Activated T-cell treated with anti-CD3 and anti-CD28 coated beads for 1 hour (primary cell): Measurements from ENCODE around the gene FTCD.

Experiments
- DNase-seq: peaks from one replicate; pipeline ENCODE4 v3.0.0-alpha.2; 2020; ENCODE audit warnings: low read depth

FTCD gene

GRCh38 chr21:46122758-46123683 lies 32.4 kb downstream of the FTCD start:
- no peak for DNase-seq

GRCh38 chr21:46122237-46122671 lies 33.1 kb downstream of the FTCD start:
- no peak for DNase-seq

- DNase-seq, result no peak
Observed at GRCh38 chr21:46121286-46122221, 33.8 kb downstream of the FTCD start.

GRCh38 chr21:46120301-46121285 lies 34.8 kb downstream of the FTCD start:
- no peak for DNase-seq

GRCh38 chr21:46119637-46120271 lies 35.6 kb downstream of the FTCD start:
- no peak for DNase-seq

GRCh38 chr21:46119144-46119636 lies 36.2 kb downstream of the FTCD start:
- no peak for DNase-seq

- DNase-seq, result no peak
Observed at GRCh38 chr21:46118316-46119143, 36.8 kb downstream of the FTCD start.

GRCh38 chr21:46117586-46118315 lies 37.6 kb downstream of the FTCD start:
- no peak for DNase-seq

GRCh38 chr21:46116776-46117585 lies 38.4 kb downstream of the FTCD start:
- DNase-seq, result no peak

- no peak for DNase-seq
Observed at GRCh38 chr21:46116189-46116775, 39.1 kb downstream of the FTCD start.

- DNase-seq, result no peak
Observed at GRCh38 chr21:46115441-46116188, 39.8 kb downstream of the FTCD start.

- DNase-seq, result no peak
Observed at GRCh38 chr21:46114963-46115362, 40.4 kb downstream of the FTCD start.

GRCh38 chr21:46113497-46114176 lies 41.7 kb downstream of the FTCD start:
- no peak for DNase-seq

GRCh38 chr21:46112725-46113215 lies 42.6 kb downstream of the FTCD start:
- DNase-seq, result no peak

- no peak for DNase-seq
Observed at GRCh38 chr21:46111857-46112724, 43.3 kb downstream of the FTCD start.
